ENCODE results near the gene MAD2L1BP. TPM values are rescaled to one million over a fixed set of nuclear protein-coding genes. Genes with fewer than 3 reads are reported as not detected.

Gene MAD2L1BP
- total and polyA plus RNA-seq, 2 donors (not counting 3 experiments of a cell fraction or from before 2014, with no cell fraction given) = 32.3 to 62.0 TPM

GRCh38 chr6:43673444-43674084 is 37.9 kb downstream of the MAD2L1BP start:
- Histone ChIP-seq H4K20me1 (replicated peaks; ENCODE audit: control insufficient read depth, extremely low read depth, insufficient read depth, low read length) (no peaks in the 10 kb centered on the region), H3K9ac (replicated peaks; ENCODE audit: extremely low read depth, insufficient read depth, low read length) (no peak overlapping the region), H3K27ac (ENCODE audit: insufficient read depth, low read depth, low read length) (no peak overlapping the region), H3K4me2 (ENCODE audit: insufficient read depth, low read length) (no peak overlapping the region), H3K36me3 (ENCODE audit: control insufficient read depth in 2 of 2, extremely low read depth in 1 of 2, insufficient read depth in 2 of 2, low read length in 2 of 2) (peaks cover 9 to 42% of the 10 kb centered on the region in 2 experiments), H2AFZ (ENCODE audit: low read depth, low read length) (no peak overlapping the region), H3K4me3 (replicated peaks in 1 of 3; ENCODE audit: insufficient read depth in 1 of 3, low read depth in 1 of 3, low read length in 3 of 3) (no peak overlapping the region), H3K4me1 (ENCODE audit: control insufficient read depth, extremely low read depth, insufficient read depth, low read length) (peaks cover 3% of the 10 kb centered on the region), H3K79me2 (ENCODE audit: control insufficient read depth, insufficient read depth, low read length) (no peaks in the 10 kb centered on the region), H3K27me3 (ENCODE audit: control insufficient read depth in 2 of 2, insufficient read depth in 2 of 2, low read length in 2 of 2) (no peaks in the 10 kb centered on the region), H3K9me3 (replicated peaks; ENCODE audit: control insufficient read depth, insufficient read depth, low read length) (no peaks in the 10 kb centered on the region), H3K9me1 (replicated peaks; ENCODE audit: control insufficient read depth, extremely low read depth, insufficient read depth, low read length) (no peaks in the 10 kb centered on the region)
- no peak for FAIRE-seq
- BruUV-seq (replicated peaks) = no TSS peak
- intact Hi-C loops (cut with micrococcal nuclease) = no loop called here
- dilution Hi-C loops (cut with MboI; ENCODE audit: extremely low pct_ligation_motif_present, low sequenced_read_pairs) = no loop called here
- POLR2A ChIA-PET = no interaction called here
- TF ChIP-seq POLR2AphosphoS5 (IDR thresholded peaks at IDR 0.05; ENCODE audit: insufficient read depth, low read depth, low read length) (no peak), EZH2 (IDR thresholded peaks at IDR 0.05; ENCODE audit: borderline replicate concordance, low read depth, low read length, severe bottlenecking) (no peak), GATA2 (IDR thresholded peaks at IDR 0.05; ENCODE audit: insufficient read depth, insufficient read length, low read depth, low read length) (no peak), POLR2A (IDR thresholded peaks at IDR 0.05; ENCODE audit: low read depth, low read length) (no peak), MYC (IDR thresholded peaks at IDR 0.05; ENCODE audit: low read depth, low read length) (no peak), JUN (IDR thresholded peaks at IDR 0.05; ENCODE audit: borderline replicate concordance, insufficient read depth, insufficient read length, low read depth) (no peak), CTCF (IDR thresholded peaks at IDR 0.05; ENCODE audit: extremely low read depth in 1 of 2, insufficient read depth in 1 of 2, low read depth in 1 of 2, low read length in 2 of 2) (no peak), MAX (IDR thresholded peaks at IDR 0.05; ENCODE audit: insufficient read depth, insufficient read length) (no peak), FOS (IDR thresholded peaks at IDR 0.05; ENCODE audit: borderline replicate concordance, insufficient read depth, low read length) (no peak)
- CTCF ChIA-PET = interaction anchor here (0.7 to 2.5 kb wide), 4 partner anchors 101 to 410 kb away, joined by 3 to 17 read pairs (median 4); no protein-coding TSS in a partner anchor
- no peak for DNase-seq (ENCODE audit: low read depth, low spot score)
